OCI-LY3 (cell line): ENCODE data around the gene CNTROB.

Experiments
- EZH2phosphoT487 ChIP-seq: fragments of 200-600 bp; shearing (Covaris generic); IDR thresholded peaks from 2 replicates; pipeline ENCODE4 v1.6.1; 2018; ENCODE audit warnings: antibody characterized with exemption, mixed run types, low read depth
- TF ChIP-seq, protein P1 (sequence below): fragments of 200-600, 300-600 bp; sonication (generic); IDR thresholded peaks from 2 replicates; pipeline ENCODE4 v1.5.1; 2014; ENCODE audit warnings: antibody characterized with exemption, low read length, low read depth

DNA sequence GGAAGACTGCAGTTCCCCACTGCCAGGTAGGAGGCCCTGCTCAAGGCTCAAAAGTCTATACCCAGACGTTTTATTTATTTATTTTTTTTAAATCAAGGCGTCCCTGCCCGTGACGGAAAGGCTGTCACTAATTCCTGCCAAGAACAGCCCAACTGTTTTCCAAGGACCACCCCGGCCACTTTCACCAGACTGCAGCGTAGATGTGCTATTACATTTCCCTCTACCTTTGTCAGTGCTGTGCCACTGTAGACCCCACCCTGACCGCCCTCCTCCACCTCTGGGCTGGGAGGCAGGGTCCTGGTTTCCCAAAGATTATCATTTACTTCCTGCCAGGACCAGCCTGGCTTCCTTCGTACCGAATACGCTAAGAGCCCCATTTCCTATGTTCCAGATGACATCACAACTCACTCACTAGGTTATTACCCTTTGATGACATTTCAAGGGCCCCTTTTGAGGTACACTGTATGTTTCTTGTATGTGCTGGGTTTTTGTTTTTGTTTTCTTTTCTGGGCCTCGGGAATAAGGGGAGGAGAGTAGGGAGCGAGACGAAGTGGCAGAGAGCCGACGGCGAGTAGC, 9.6 kb upstream of the CNTROB start:
- TF ChIP-seq, protein P1, sequence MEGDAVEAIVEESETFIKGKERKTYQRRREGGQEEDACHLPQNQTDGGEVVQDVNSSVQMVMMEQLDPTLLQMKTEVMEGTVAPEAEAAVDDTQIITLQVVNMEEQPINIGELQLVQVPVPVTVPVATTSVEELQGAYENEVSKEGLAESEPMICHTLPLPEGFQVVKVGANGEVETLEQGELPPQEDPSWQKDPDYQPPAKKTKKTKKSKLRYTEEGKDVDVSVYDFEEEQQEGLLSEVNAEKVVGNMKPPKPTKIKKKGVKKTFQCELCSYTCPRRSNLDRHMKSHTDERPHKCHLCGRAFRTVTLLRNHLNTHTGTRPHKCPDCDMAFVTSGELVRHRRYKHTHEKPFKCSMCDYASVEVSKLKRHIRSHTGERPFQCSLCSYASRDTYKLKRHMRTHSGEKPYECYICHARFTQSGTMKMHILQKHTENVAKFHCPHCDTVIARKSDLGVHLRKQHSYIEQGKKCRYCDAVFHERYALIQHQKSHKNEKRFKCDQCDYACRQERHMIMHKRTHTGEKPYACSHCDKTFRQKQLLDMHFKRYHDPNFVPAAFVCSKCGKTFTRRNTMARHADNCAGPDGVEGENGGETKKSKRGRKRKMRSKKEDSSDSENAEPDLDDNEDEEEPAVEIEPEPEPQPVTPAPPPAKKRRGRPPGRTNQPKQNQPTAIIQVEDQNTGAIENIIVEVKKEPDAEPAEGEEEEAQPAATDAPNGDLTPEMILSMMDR, result no peak
- no peak for TF ChIP-seq EZH2phosphoT487
